ENCODE data around the gene CDYL2.

- no peak for TF ChIP-seq CTCF (IDR thresholded peaks at IDR 0.05)
- TF ChIP-seq EZH2 (IDR thresholded peaks at IDR 0.05): no peak
Measured at GRCh38 chr16:80806927-80807340, 2.5 kb upstream of the CDYL2 start.
